Stimulated activated naive B cell treated with anti-CD40 and anti-IgM and Interleukin-4, amounts not matched to agents 10 μg/mL and 1 μg/mL and 100 μg/mL, for 72 hours (primary cell): ENCODE results near the gene KLF1.
A peak's percentile ranks its signal among the peaks of the same experiment; 100 is the strongest.
"Not testable (repeated sequence)": the region's sequence is repeated elsewhere in the genome, so short reads cannot be mapped to it uniquely, and the experiment has no call there.

Experiments
- ATAC-seq, 2 donors: fragments of 150-1000 bp; cut with Tn5 transposase; replicated peaks; 2 replicates each; pipeline ENCODE4 v1.10.0; 2021; ENCODE audit warnings: moderate library complexity in 1 of 2
- DNase-seq: peaks from one replicate; pipeline ENCODE4 v3.0.0; 2021
- H3K27ac Mint-ChIP-seq: one replicate; pipeline ENCODE4 v1.8.0; 2022; ENCODE audit warnings: mild to moderate bottlenecking, mixed read lengths
- H3K27me3 Mint-ChIP-seq, 2 donors: one replicate each; pipeline ENCODE4 v1.8.0; 2022; ENCODE audit warnings: mixed read lengths in 2 of 2
- H3K36me3 Mint-ChIP-seq, 2 donors: one replicate each; pipeline ENCODE4 v1.8.0; 2022; ENCODE audit warnings: mixed read lengths in 2 of 2, mild to moderate bottlenecking in 1 of 2
- H3K4me1 Mint-ChIP-seq, 2 donors: one replicate each; pipeline ENCODE4 v1.8.0; 2022; ENCODE audit warnings: mixed read lengths in 2 of 2, mild to moderate bottlenecking in 1 of 2
- H3K4me3 Mint-ChIP-seq, 2 donors: one replicate each; pipeline ENCODE4 v1.8.0; 2022; ENCODE audit warnings: mild to moderate bottlenecking in 2 of 2, mixed read lengths in 2 of 2, moderate library complexity in 1 of 2
- H3K9me3 Mint-ChIP-seq, 2 donors: one replicate each; pipeline ENCODE4 v1.8.0; 2022; ENCODE audit warnings: mixed read lengths in 2 of 2, mild to moderate bottlenecking in 1 of 2

KLF1 gene

GRCh38 chr19:12886969-12887747, at the start of gene KLF1:
TSS of gene KLF1 (minus strand) at chr19:12887201. CDS start at chr19:12887140, 61 bp downstream.
- peak within 1 kb of the TSS; percentile 61 to 74 for H3K4me3 Mint-ChIP-seq
- H3K27me3 Mint-ChIP-seq: no peaks in the 10 kb centered on the region
- H3K36me3 Mint-ChIP-seq: peaks cover 3 to 12% of the 10 kb centered on the region in 2 donors
- ATAC-seq (no peak), DNase-seq (no peak)
- H3K9me3 Mint-ChIP-seq: no peaks in the 10 kb centered on the region
- peaks cover 26 to 35% of the 10 kb centered on the region in 2 donors for H3K4me1 Mint-ChIP-seq
- peak within 1 kb of the TSS; percentile 62 for H3K27ac Mint-ChIP-seq

GRCh38 chr19:12936582-12936981, 49.6 kb upstream of the KLF1 start:
- Mint-ChIP-seq H3K27me3 (no peaks in the 10 kb centered on the region), H3K4me3 (peak overlapping the region; percentile 37 to 99), H3K4me1 (peaks cover 47 to 64% of the 10 kb centered on the region in 2 donors), H3K9me3 (no peaks in the 10 kb centered on the region), H3K27ac (peak overlapping the region; percentile 69), H3K36me3 (peaks cover 36 to 50% of the 10 kb centered on the region in 2 donors)
- no peak for DNase-seq
- no peak for ATAC-seq

GRCh38 chr19:12935071-12935470, 48.1 kb upstream of the KLF1 start:
- Mint-ChIP-seq H3K36me3 (peaks cover 29 to 42% of the 10 kb centered on the region in 2 donors), H3K4me3 (no peak overlapping the region)
- DNase-seq: no peak

GRCh38 chr19:12933287-12934072, 46.5 kb upstream of the KLF1 start, which contains the start of gene FARSA:
TSS of gene FARSA (minus strand) at chr19:12933711. CDS start at chr19:12933696, 15 bp downstream.
- peak; percentile 82 for DNase-seq
- no peaks in the 10 kb centered on the region for H3K27me3 Mint-ChIP-seq
- peak within 1 kb of the TSS; percentile 97 to 98 for H3K4me3 Mint-ChIP-seq
- H3K9me3 Mint-ChIP-seq: no peaks in the 10 kb centered on the region
- peaks cover 28 to 44% of the 10 kb centered on the region in 2 donors for H3K4me1 Mint-ChIP-seq
- peak within 1 kb of the TSS; percentile 98 for H3K27ac Mint-ChIP-seq
- ATAC-seq: peak; percentile 70 to 72
- peaks cover 24 to 40% of the 10 kb centered on the region in 2 donors for H3K36me3 Mint-ChIP-seq

More at GRCh38 chr19:12935071-12935470, 48.1 kb upstream of the KLF1 start:
- no peaks in the 10 kb centered on the region for H3K9me3 Mint-ChIP-seq
- no peak overlapping the region for H3K27ac Mint-ChIP-seq
- ATAC-seq: no peak
- no peaks in the 10 kb centered on the region for H3K27me3 Mint-ChIP-seq
- H3K4me1 Mint-ChIP-seq: peaks cover 40 to 59% of the 10 kb centered on the region in 2 donors

- DNase-seq (no peak), ATAC-seq (no peak)
- Mint-ChIP-seq H3K9me3 (no peaks in the 10 kb centered on the region), H3K4me3 (peak overlapping the region; percentile 97 to 98), H3K36me3 (peaks cover 27 to 42% of the 10 kb centered on the region in 2 donors), H3K27me3 (no peaks in the 10 kb centered on the region), H3K27ac (peak overlapping the region; percentile 98), H3K4me1 (peaks cover 26 to 37% of the 10 kb centered on the region in 2 donors)
These were observed 45.6 kb upstream of the KLF1 start for GRCh38 chr19:12932392-12933286.

GRCh38 chr19:12930002-12930645, 43.1 kb upstream of the KLF1 start:
- DNase-seq (no peak), ATAC-seq (no peak)
- Mint-ChIP-seq H3K9me3 (no peaks in the 10 kb centered on the region), H3K4me1 (peaks cover 18 to 23% of the 10 kb centered on the region in 2 donors), H3K4me3 (no peak overlapping the region), H3K27ac (no peak overlapping the region), H3K27me3 (no peaks in the 10 kb centered on the region), H3K36me3 (peaks cover 38 to 51% of the 10 kb centered on the region in 2 donors)

DNA sequence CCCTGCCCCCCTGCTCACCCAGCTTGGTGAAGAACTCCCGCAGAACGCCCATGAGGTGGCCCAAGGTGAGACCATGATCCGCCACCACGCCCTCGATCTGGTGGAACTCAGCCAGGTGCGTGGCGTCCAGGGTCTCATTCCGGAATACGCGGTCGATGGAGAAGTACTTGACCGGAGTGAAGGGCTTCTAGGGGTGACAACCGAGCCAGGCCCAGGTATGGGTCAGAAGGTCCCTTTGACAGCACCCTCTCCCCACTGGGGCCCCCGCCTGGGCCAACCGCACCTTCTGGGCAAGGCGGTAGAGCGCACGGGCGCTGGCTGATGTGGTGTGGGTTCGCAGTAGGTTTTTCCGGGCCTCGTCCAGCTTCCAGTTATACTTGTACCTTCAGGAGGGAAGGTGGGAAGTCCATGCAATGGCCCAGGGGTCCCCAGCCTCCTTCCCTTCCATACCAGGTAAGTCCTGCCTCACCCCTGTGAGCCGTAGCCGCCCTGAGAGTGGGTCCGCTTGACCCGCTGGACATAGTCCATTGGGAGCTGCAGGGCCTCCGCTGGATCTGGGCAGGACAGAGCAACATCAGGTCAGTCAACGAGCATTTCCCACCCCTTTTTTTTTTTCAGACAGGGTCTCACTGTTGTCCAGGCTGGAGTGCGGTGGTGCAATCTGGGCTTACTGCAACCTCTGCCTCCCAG, 37.8 kb upstream of the KLF1 start:
- DNase-seq: no peak
- Mint-ChIP-seq H3K27me3 (no peaks in the 10 kb centered on the region), H3K36me3 (peaks cover 50 to 61% of the 10 kb centered on the region in 2 donors)

GRCh38 chr19:12922959-12923358, 36.0 kb upstream of the KLF1 start:
- ATAC-seq (no peak), DNase-seq (no peak)
- Mint-ChIP-seq H3K4me3 (no peak overlapping the region), H3K27ac (peak overlapping the region; percentile 33), H3K36me3 (peaks cover 38 to 49% of the 10 kb centered on the region in 2 donors), H3K27me3 (peaks cover 0 to 4% of the 10 kb centered on the region in 2 donors), H3K9me3 (no peaks in the 10 kb centered on the region), H3K4me1 (peaks cover 18 to 19% of the 10 kb centered on the region in 2 donors)

More for the DNA sequence above, 37.8 kb upstream of the KLF1 start:
- no peak overlapping the region for H3K27ac Mint-ChIP-seq
- H3K4me1 Mint-ChIP-seq: peaks cover 6 to 12% of the 10 kb centered on the region in 2 donors
- H3K9me3 Mint-ChIP-seq: no peaks in the 10 kb centered on the region
- no peak overlapping the region for H3K4me3 Mint-ChIP-seq
- ATAC-seq: no peak

DNA sequence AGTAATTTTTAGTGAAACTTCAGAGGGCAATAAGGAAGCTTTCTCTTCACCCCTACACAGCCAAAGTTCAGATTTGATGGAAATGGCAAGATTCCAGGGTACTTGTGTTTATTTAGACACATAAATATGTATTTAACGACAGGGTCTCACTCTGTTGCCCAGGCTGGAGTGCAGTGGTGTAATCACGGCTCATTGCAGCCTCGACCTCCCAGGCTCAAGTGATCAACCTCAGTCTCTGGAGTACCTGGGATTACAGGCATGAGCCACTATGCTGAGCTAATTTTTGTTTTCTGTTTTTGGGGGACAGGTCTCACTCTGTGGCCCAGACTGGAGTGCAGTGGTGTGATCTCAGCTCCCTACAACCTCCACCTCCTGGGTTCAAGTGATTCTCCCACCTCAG, 34.0 kb upstream of the KLF1 start:
- H3K4me1 Mint-ChIP-seq: peaks cover 16 to 19% of the 10 kb centered on the region in 2 donors
- DNase-seq: no peak
- H3K27ac Mint-ChIP-seq: peak overlapping the region; percentile 42
- no peak overlapping the region for H3K4me3 Mint-ChIP-seq
- H3K36me3 Mint-ChIP-seq: peaks cover 30 to 42% of the 10 kb centered on the region in 2 donors
- ATAC-seq: no peak
- H3K27me3 Mint-ChIP-seq: peaks cover 0 to 4% of the 10 kb centered on the region in 2 donors
- no peaks in the 10 kb centered on the region for H3K9me3 Mint-ChIP-seq

DNA sequence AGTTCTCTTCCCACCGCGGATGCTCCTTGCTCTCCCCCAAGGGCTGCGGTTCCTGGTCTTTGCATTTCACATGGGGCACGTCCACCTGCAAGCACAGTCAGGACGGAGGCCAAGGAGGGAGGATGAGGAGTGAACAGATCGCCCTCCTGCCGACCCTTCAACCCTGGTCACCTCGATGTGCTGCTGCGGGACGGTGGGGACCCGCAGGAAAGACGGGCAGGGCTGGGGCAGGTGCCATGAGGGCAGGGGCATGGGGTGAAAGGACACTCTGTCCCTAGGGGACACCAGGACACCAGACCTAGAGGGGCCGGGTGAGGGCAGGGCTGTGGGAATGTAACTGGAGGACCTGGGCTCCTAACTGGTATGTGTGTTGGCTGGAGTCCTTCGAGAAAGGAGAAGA, 31.3 kb upstream of the KLF1 start:
- DNase-seq (no peak), ATAC-seq (no peak)
- peaks cover 1 to 4% of the 10 kb centered on the region in 2 donors for H3K27me3 Mint-ChIP-seq
- no peaks in the 10 kb centered on the region for H3K9me3 Mint-ChIP-seq
- H3K4me3 Mint-ChIP-seq: peak overlapping the region; percentile 59 to 82
- peak overlapping the region; percentile 97 for H3K27ac Mint-ChIP-seq
- H3K36me3 Mint-ChIP-seq: peaks cover 15 to 24% of the 10 kb centered on the region in 2 donors
- peaks cover 24 to 35% of the 10 kb centered on the region in 2 donors for H3K4me1 Mint-ChIP-seq

DNA sequence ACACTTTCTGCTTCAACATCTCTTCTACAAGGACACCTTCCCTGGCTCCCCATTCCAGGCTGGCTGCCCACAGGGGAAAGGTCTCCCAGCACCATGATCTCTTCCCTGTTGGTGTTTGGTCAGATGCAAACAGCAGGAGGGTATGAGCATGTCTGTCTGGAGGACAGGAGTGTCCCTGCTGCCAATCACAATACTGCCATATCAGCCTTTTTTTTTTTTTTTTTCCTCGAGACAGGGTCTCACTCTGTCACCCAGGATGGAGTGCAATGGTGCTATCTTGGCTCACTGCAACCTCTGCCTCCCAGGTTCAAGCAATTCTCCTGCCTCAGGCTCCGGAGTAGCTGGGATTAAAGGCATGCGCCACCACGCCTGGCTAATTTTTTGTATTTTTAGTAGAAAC, 28.9 kb upstream of the KLF1 start:
- not testable (repeated sequence) for DNase-seq, H3K9me3 Mint-ChIP-seq, H3K27ac Mint-ChIP-seq, H3K4me3 Mint-ChIP-seq, H3K27me3 Mint-ChIP-seq, ATAC-seq, H3K36me3 Mint-ChIP-seq
- peaks cover 21 to 38% of the 10 kb centered on the region in 2 donors for H3K4me1 Mint-ChIP-seq

DNA sequence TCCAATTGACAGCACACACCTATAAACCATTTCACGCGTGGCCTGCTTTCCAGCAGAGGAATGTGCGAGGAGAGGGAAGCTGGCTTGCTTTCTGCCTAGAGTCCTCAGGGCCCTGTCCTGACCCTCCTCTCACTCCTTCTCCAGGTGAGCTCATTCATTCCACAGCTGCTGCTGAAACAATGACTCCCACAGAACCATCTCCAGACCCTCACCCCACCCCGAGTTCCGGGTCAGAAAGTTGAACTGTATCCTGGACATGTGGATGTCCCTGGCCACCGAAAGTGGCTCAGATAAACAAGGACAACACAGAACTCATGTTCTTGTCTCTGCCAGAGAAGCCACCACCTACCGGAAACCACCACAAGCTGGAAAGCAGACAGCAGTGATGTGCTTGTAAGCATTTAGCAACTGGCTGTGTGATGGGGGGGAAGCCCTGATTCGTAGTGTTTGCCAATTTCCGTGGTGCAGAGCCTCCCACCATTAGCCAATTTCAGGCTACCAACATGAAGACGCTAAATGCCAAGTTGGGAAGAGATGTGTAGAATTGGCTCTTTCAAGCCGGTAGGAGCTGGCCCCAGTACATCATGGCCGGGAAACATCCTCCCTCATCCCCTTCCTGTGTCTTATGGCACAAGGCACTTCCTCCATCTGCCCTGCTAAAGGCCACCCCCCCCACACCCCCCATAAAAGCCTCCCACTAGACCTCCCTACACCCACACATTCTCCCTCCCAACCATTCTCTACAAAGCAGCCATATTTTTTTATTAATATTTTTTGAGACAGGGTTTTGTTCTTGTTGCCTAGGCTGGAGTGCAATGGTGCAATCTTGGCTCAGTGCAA, 27.1 kb upstream of the KLF1 start:
- Mint-ChIP-seq H3K9me3 (no peaks in the 10 kb centered on the region), H3K4me3 (no peak overlapping the region), H3K27ac (peak overlapping the region; percentile 69), H3K36me3 (peaks cover 1 to 4% of the 10 kb centered on the region in 2 donors), H3K4me1 (peaks cover 16 to 29% of the 10 kb centered on the region in 2 donors), H3K27me3 (peaks cover 2 to 4% of the 10 kb centered on the region in 2 donors)
- DNase-seq (no peak), ATAC-seq (peak; percentile 50 to 56)
